HFFc6 (cell line): ENCODE data around the gene ME3. TPM values are rescaled to one million over a fixed set of nuclear protein-coding genes. Genes with fewer than 3 reads are reported as not detected.
"Not testable (repeated sequence)": the region's sequence is repeated elsewhere in the genome, so short reads cannot be mapped to it uniquely, and the experiment has no call there.

Experiments used
- DNase-seq: peaks from one replicate; pipeline ENCODE4 v3.0.0-alpha.2; 2018
- H3K27ac Mint-ChIP-seq: 2 replicates; pipeline ENCODE4 v1.8.0; 2020; ENCODE audit warnings: mild to moderate bottlenecking, mixed read lengths
- H3K27me3 Mint-ChIP-seq: 2 replicates; pipeline ENCODE4 v1.8.0; 2021; ENCODE audit warnings: mild to moderate bottlenecking, moderate library complexity, mixed read lengths; ENCODE audit not compliant: insufficient read depth
- H3K36me3 Mint-ChIP-seq: 2 replicates; pipeline ENCODE4 v1.8.0; 2021; ENCODE audit warnings: low read depth, mixed read lengths
- H3K4me1 Mint-ChIP-seq: 2 replicates; pipeline ENCODE4 v1.8.0; 2020; ENCODE audit warnings: low read depth, mixed read lengths
- H3K4me3 Mint-ChIP-seq: 2 replicates; pipeline ENCODE4 v1.8.0; 2020; ENCODE audit warnings: mild to moderate bottlenecking, moderate library complexity, mixed read lengths
- H3K9me3 Mint-ChIP-seq: 2 replicates; pipeline ENCODE4 v1.8.0; 2020; ENCODE audit warnings: mild to moderate bottlenecking, mixed read lengths
- total RNA-seq, 6 experiments: library from RNA; stranded (reverse); fragmentation: NEBNext Ultra II Directional; extraction: Animal tissue kit (Norgen Biotek cat#: 25700); gene quantifications; 2 replicates in 1 of 6; 3 replicates in 5 of 6; pipeline ENCODE4 v1.2.3, GENCODE V29; 2021
- TF ChIP-seq, protein P1 (sequence below): fragments of 200-600 bp; sonication (generic); IDR thresholded peaks from 2 replicates; pipeline ENCODE4 v1.5.0; 2021; ENCODE audit warnings: antibody characterized with exemption, mild to moderate bottlenecking

ME3 gene
- total RNA-seq, 6 experiments from 2014 or later, result 3.5 to 8.6 (median 6.6) TPM

DNA sequence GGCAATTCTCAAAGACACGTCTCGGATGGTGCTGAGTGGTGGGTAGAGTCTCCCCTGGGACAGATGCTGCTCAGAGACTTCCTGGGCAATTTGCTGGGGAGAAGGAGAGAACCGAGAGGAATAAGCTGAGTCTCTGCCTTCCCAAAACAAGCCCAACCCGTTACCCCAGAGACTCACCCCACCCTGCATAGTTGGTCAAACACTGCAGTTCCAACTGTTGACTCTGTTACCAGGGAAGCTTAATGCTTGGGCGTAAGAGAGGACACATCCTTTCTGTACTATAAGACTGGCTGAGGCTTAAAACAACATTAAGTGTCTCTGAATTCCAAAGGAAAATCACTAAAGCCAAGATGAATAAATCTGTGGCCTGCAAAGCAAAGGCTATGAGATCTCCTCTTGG is 229.6 kb downstream of the ME3 start:
- no peak for DNase-seq
- no peaks in the 10 kb centered on the region for H3K9me3 Mint-ChIP-seq
- peak overlapping the region; percentile 14; the same call in 1 of the 2 replicates for H3K27ac Mint-ChIP-seq
- H3K27me3 Mint-ChIP-seq, result no peaks in the 10 kb centered on the region
- H3K4me3 Mint-ChIP-seq, result no peak overlapping the region
- TF ChIP-seq, protein P1, sequence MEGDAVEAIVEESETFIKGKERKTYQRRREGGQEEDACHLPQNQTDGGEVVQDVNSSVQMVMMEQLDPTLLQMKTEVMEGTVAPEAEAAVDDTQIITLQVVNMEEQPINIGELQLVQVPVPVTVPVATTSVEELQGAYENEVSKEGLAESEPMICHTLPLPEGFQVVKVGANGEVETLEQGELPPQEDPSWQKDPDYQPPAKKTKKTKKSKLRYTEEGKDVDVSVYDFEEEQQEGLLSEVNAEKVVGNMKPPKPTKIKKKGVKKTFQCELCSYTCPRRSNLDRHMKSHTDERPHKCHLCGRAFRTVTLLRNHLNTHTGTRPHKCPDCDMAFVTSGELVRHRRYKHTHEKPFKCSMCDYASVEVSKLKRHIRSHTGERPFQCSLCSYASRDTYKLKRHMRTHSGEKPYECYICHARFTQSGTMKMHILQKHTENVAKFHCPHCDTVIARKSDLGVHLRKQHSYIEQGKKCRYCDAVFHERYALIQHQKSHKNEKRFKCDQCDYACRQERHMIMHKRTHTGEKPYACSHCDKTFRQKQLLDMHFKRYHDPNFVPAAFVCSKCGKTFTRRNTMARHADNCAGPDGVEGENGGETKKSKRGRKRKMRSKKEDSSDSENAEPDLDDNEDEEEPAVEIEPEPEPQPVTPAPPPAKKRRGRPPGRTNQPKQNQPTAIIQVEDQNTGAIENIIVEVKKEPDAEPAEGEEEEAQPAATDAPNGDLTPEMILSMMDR, result no peak
- peaks cover 33% of the 10 kb centered on the region for H3K4me1 Mint-ChIP-seq
- peaks cover 12% of the 10 kb centered on the region for H3K36me3 Mint-ChIP-seq

DNA sequence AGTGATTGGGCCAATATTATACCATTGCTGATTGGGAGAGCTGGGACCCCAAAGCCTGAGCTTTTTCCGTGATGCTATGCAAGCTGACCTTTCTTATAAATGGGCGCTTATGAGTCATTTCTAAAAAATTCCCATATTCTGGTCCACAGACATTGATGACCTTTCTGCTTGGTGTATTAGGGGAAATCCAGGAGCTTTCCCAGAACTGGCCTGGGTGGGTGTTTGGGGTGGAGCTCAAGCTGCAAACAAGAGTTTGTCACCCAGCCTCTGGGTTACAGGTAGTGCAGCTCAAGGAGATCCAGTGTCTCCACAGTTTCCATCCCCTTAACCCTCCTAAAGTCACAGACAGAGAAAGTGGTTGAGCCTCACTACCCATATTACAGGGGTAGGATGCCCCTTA is 230.0 kb downstream of the ME3 start:
- Mint-ChIP-seq H3K27me3 (no peaks in the 10 kb centered on the region), H3K27ac (peak overlapping the region; percentile 14; the same call in 1 of the 2 replicates), H3K9me3 (no peaks in the 10 kb centered on the region), H3K4me1 (peaks cover 33% of the 10 kb centered on the region), H3K36me3 (peaks cover 12% of the 10 kb centered on the region), H3K4me3 (no peak overlapping the region)
- no peak for DNase-seq
- TF ChIP-seq, protein P1, result no peak

DNA sequence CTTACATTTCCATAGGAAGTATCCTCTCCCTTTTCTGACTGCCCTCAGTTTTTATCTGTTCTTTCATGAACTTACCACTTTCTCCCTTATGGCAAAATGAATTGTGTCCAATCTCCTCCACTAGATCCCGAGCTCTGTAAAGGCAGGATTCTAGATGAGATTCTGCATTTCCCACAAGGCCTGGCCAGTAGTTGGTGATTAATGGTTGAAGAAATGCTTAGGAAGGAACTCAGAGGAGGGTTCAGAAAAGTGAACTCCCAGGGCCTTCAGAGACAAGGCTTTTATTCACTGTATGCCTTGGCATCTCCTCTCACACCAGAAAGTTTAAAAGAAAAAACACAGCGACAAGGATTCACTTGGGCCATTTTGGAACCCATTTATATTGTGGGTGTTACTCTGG is 231.6 kb downstream of the ME3 start:
- DNase-seq, result no peak
- H3K27ac Mint-ChIP-seq, result no peak overlapping the region
- TF ChIP-seq, protein P1, result no peak
- peaks cover 12% of the 10 kb centered on the region for H3K36me3 Mint-ChIP-seq
- H3K27me3 Mint-ChIP-seq, result no peaks in the 10 kb centered on the region; the same call in 1 of the 2 replicates
- H3K9me3 Mint-ChIP-seq, result no peaks in the 10 kb centered on the region
- H3K4me3 Mint-ChIP-seq, result no peak overlapping the region
- peaks cover 33% of the 10 kb centered on the region for H3K4me1 Mint-ChIP-seq

DNA sequence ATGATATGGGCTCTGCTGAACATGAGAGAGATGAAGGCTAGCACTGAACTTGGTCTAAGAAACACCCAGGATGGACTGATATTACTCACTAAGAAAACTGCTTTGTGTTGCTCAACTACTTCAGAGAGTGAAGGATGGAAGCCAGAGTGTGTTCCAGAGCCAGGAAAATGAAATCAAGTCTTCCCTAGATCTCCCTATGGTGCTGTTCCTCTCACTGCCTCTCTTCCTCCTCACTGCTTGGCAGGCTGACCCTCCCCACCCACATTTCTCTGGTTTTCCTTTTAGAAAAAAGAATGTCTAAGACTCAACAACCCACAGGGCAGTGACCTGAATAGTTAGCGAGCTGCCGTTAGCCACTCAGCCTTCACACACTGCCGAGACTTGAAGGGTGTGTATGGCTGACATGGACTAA is 232.1 kb downstream of the ME3 start:
- Mint-ChIP-seq H3K9me3 (no peaks in the 10 kb centered on the region), H3K27me3 (no peaks in the 10 kb centered on the region; the same call in 1 of the 2 replicates), H3K27ac (no peak overlapping the region), H3K36me3 (peaks cover 12% of the 10 kb centered on the region), H3K4me1 (peaks cover 33% of the 10 kb centered on the region), H3K4me3 (no peak overlapping the region)
- DNase-seq, result no peak
- TF ChIP-seq, protein P1, result no peak

DNA sequence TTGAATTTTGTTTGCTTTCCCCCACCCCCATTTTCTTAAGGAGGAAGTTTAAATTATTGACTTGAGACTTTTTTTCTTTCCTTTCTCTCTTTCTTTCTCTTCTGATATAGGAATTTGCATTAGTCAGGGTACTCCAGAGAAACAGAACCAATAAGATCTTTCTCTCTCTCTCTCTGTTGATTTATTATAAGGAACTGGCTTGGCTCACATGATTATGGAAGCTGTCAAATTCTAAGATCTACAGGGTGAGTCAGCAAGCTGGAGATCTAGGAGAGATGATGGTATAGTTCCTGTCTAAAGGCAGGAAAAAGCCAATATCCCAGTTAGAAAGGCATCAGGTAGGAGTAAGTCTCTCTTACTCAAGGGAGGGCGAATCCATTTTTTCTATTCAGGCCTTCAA is 233.7 kb downstream of the ME3 start:
- H3K36me3 Mint-ChIP-seq, result peaks cover 7% of the 10 kb centered on the region
- no peaks in the 10 kb centered on the region; the same call in 1 of the 2 replicates for H3K27me3 Mint-ChIP-seq
- H3K4me3 Mint-ChIP-seq, result no peak overlapping the region
- TF ChIP-seq, protein P1, result no peak
- no peaks in the 10 kb centered on the region for H3K9me3 Mint-ChIP-seq
- peaks cover 33% of the 10 kb centered on the region for H3K4me1 Mint-ChIP-seq
- peak; percentile 52 for DNase-seq
- H3K27ac Mint-ChIP-seq, result no peak overlapping the region

DNA sequence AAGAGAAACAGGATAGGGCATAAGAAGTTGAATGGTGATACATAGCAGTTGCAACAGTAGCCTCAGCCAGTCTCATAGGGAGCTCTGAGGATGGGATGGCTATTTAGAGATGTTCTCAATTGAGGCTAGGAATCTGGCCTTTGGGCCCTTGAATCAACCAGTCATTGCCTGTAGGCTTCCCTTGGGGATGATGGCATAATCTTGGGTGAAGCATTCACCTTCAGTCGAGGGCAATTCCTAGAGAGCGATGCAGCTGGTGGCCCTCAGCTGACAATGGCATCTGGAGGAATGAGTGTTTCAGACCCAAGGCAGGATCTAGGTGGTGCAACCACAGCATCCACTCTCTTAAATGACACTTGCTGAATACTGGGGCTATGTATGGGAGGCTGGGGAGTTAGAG is 236.7 kb downstream of the ME3 start:
- no peaks in the 10 kb centered on the region; the same call in 1 of the 2 replicates for H3K27me3 Mint-ChIP-seq
- peaks cover 7% of the 10 kb centered on the region; the same call in 1 of the 2 replicates for H3K9me3 Mint-ChIP-seq
- TF ChIP-seq, protein P1, result no peak
- peaks cover 20% of the 10 kb centered on the region for H3K36me3 Mint-ChIP-seq
- H3K4me1 Mint-ChIP-seq, result peaks cover 18% of the 10 kb centered on the region
- no peak overlapping the region for H3K4me3 Mint-ChIP-seq
- no peak overlapping the region for H3K27ac Mint-ChIP-seq
- DNase-seq, result no peak

DNA sequence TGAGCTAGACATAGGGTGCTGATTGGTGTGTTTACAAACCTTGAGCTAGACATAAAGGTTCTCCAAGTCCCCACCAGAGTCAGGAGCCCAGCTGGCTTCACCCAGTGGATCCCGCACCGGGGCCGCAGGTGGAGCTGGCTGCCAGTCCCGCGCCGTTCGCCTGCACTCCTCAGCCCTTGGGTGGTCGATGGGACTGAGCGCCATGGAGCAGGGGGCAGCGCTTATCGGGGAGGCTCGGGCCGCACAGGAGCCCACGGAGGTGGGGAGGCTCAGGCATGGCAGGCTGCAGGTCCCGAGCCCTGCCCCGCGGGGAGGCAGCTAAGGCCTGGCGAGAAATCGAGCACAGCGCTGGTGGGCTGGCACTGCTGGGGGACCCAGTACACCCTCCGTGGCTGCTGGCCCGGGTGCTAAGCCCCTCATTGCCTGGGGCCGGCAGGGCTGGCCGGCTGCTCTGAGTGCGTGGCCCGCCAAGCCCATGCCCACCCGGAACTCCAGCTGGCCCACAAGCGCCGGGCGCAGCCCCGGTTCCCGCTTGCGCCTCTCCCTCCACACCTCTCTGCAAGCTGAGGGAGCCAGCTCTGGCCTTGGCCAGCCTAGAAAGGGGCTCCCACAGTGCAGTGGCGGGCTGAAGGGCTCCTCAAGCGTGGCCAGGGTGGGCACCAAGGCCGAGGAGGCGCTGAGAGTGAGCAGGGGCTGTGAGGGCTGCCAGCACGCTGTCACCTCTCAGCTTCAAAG is 238.9 kb downstream of the ME3 start:
- not testable (repeated sequence) for DNase-seq, H3K4me1 Mint-ChIP-seq

More for the DNA sequence above, 238.9 kb downstream of the ME3 start:
- H3K27ac Mint-ChIP-seq, H3K9me3 Mint-ChIP-seq, H3K27me3 Mint-ChIP-seq, H3K4me3 Mint-ChIP-seq: not testable (repeated sequence)
- H3K36me3 Mint-ChIP-seq, result peaks cover 19% of the 10 kb centered on the region
